Stimulated activated naive CD4-positive, alpha-beta T cell (primary cell): Measurements from ENCODE around the gene SUGP2.

ENCODE experiments used
- DNase-seq, 6 experiments: peaks; one replicate each; lab custom pipeline; 2025; lab: John Stamatoyannopoulos, UW

The SUGP2 gene

GRCh38 chr19:19059837-19060611 is 26.7 kb upstream of the SUGP2 start:
- no peak for DNase-seq

DNA sequence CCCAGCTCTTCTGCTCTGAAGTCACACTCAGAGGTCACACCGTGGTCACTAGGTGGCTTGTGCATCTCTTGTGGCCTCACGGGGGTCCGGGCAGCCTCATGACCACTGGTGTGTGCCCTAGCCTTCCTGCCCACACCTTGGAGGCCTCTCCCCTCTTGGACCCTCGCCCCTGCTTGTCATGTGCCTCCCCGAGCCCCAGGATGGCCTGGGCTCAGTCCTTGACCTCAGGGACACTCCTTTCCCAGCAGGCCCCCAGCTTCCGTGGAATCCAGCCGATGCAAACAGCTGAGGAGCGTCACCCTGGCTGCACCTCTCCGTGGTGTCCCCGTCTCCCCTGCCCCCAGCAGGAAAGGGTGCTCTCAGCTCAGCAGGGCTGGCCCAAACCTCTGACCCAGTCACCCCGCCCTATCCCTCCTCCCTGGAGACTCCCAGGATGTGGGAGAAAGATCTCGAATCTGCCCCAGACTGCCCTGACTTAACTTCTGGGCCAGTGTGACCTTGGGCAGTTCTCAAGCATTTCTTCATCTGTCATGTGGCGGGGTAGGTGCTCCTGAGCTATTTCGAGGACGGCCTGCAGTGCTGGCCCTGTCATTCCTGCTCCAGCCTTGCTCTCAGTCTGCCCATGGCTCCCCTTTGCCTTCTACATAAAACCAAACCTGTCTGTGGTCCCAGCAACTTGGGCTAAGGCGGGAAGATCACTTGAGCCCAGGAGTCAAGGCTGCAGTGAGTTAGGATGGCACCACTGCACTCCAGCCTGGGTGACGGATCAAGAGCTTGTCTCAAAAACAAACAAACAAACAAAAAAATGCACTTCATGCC is 25.9 kb upstream of the SUGP2 start:
- DNase-seq: no peak

GRCh38 chr19:19057720-19058119 is 24.4 kb upstream of the SUGP2 start:
- no peak for DNase-seq

GRCh38 chr19:19057317-19057716 is 24.0 kb upstream of the SUGP2 start:
- no peak for DNase-seq

- no peak for DNase-seq
These were observed 23.4 kb upstream of the SUGP2 start for GRCh38 chr19:19056636-19057275.

GRCh38 chr19:19055701-19056100 is 22.4 kb upstream of the SUGP2 start:
- no peak for DNase-seq

DNA sequence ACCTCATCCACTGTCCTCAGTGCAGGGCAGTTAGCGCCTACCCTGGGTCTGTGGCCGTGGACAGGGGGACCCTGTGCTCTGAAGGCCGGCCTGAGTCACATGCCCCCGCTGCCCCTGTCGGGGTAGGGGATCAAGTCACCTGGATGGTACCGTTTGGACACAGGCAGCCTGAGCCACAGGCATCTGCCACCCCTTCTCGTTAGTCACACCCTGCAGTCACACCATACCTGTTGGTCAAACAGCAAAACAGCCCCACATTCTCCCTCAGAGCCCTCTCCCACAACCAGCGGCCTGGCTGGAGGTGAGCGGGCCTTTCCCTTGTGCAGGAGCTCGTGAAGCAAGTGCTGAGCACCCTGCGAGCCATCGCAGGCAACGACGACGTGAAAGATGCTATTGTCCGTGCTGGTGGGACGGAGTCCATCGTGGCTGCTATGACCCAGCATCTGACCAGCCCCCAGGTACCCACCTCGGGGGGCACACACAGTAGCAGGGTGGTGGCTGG is 21.7 kb upstream of the SUGP2 start:
- no peak for DNase-seq

- no peak for DNase-seq
These were observed 21.1 kb upstream of the SUGP2 start for GRCh38 chr19:19054315-19054938.

DNA sequence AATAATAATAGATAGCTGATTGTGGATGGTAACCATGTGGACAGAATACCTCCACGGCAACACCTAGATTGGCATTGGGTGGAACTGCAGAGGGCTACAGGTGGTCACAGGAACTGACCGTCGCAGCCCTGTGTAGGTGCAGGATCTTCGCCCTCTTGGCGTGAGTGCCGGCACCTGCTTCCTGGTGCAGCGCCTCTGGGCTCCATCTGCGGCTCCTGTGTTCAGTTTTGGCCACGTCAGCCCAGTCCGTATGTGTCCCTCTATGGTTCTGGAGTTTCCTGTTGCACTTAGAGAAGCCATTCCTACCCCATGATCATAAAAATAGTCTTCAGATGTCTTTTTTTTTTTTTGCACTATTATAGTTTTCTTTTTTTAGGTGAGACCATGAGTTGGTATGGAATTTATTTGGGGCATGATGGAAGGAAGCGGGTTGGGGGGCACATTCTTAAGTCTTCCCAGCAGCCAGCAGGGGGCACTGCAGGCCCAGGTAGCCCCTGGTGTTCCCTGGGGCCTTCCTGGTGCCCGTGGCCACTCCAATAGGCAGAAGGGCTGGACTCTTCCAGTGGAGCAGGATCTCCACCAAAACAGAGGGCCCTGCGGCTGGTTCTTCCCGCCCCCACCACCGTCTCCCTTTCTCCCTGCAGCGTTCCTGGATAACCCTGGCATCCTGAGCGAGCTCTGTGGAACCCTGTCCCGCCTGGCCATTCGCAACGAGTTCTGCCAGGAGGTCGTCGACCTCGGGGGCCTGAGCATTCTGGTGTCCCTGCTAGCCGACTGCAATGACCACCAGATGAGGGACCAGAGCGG is 20.4 kb upstream of the SUGP2 start:
- DNase-seq: peak; percentile 29 to 61 (median 50)

DNA sequence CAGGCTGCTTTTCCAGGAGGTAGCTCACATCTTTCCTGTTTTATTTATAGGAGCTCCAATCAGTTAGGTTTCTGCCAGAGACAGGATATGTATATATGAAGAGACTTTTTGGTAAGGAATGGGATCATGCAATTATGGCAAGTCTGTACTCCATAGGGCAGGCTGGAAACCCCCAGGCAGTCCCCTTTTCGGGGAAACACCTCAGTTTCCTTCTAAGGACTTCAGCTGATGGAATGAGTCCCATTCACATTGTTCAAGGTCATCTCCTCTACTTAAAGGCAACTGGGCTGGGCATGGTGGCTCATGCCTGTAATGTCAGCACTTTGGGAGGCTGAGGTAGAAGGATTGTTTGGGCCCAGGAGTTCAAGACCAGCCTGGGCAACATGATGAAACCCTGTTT is 19.6 kb upstream of the SUGP2 start:
- DNase-seq: no peak

DNA sequence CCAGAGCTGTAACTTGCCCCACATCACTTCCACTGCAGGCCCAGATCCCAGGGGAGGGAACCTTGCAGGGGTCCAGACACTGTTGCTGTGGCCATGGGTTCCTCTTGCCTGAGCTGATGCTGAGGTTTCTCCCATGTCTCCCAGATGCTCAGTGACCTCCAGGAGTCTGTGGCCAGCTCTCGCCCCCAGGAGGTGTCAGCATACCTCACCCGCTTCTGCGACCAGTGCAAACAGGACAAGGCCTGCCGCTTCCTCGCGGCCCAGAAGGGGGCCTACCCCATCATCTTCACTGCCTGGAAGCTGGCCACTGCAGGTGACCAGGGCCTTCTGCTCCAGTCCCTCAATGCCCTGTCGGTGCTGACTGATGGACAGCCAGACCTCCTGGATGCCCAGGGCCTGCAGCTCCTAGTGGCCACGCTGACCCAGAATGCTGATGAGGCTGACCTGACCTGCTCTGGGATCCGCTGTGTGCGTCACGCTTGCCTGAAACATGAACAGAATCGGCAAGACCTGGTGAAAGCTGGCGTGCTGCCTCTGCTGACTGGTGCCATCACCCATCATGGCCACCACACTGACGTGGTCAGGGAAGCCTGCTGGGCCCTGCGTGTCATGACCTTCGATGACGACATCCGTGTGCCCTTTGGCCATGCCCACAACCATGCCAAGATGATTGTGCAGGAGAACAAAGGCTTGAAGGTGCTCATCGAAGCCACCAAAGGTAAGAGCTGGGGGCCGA is 18.3 kb upstream of the SUGP2 start:
- DNase-seq: no peak

- no peak for DNase-seq
These were observed 17.4 kb upstream of the SUGP2 start for GRCh38 chr19:19050731-19051130.

DNA sequence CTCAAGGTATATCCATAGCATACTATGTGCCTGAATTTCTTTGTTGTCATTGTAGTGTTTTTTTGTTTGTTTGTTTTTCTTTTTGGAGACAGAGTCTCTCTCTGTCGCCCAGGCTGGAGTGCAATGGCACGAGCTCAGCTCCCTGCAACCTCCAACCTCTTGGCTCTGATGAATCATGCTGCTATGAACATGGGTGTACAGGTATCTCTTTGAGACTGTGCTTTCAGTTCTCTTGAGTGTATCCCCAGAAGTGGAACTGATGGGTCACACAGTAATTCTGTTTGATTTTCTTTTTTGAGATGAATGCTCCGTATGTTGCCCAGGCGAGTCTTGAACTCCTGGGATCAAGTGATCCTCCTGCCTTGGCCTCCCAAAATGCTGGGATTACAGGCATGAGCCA is 16.8 kb upstream of the SUGP2 start:
- no peak for DNase-seq

DNA sequence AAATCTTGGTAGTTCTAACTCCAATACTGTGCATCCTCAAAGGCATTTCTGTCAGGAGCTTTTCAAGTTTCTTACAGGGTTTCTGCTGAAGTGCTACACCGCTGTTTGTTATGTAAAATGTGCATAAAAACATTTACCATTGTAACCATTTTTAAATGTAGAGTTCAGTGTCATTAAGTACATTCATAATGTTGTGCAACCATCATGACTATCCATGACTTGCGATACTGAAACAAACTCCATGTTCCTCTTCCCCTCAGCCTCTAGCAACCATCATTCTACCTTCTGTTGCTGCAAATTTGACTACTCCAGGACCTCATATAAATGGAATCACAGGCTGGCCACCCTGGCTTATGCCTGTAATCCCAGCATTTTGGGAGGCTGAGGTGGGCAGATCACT is 16.1 kb upstream of the SUGP2 start:
- DNase-seq: no peak

DNA sequence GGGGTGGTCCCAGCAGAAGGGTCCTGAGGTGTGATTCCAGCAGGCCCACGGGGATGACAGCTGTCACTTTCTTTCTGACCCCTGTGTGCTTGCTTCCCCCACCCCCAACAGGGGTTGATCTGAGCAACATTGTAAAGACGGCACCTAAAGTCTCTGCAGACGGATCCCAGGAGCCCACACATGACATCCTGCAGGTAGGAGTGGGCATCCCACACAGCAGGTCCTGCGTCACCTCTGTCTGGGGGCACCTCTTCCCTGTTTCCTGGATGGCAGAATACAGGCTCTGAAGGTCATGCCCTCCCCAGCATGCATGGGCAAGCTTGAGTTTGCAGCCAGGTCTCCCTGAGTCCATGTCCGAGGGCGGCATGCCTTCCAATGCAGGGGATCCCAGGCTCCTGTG is 10.6 kb upstream of the SUGP2 start:
- no peak for DNase-seq

DNA sequence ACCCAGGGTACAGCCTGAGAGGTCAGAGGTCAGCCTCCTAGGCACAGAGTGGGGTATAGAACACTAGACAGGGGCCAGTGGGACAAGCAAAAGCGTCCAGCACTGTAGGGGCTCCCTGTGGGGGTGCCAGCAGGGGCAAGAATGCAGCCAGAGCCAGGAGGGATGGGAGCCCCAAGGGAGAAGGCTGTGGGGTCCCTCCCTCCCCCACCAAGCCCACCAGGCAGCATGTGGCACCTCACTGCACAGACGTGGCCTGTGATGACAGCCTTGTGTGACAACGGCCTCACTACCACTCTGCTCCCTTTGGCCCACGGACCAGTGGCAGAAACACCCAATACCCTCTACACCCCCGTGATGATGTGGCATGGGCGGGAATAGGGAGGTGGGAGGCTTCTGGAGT is 10.2 kb upstream of the SUGP2 start:
- no peak for DNase-seq

DNA sequence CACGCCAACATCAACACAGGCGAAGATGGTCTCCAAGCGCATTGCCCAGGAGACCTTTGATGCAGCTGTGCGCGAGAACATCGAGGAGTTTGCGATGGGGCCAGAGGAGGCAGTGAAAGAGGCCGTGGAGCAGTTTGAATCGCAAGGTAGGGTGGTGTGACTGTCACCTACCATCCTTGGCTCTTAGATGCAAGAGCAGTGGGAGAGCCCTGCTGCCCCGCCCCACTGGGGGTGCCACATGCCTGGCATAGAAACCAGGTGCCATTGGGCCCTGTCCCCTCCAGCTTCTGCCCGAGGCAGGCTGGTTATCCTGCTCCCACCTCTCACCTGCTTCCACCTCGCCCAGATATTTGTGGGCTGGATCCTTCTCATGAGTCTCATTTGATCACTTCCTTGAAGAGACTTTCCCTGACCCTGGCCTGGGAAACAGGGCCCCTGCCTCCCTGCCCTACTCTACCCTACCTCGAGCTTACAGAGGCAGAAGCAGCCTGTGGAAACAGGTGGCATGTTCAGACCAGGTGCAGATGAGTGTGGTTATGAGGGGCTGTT is 9.5 kb upstream of the SUGP2 start:
- DNase-seq: no peak

GRCh38 chr19:19040417-19040816 is 7.1 kb upstream of the SUGP2 start:
- DNase-seq: no peak

DNA sequence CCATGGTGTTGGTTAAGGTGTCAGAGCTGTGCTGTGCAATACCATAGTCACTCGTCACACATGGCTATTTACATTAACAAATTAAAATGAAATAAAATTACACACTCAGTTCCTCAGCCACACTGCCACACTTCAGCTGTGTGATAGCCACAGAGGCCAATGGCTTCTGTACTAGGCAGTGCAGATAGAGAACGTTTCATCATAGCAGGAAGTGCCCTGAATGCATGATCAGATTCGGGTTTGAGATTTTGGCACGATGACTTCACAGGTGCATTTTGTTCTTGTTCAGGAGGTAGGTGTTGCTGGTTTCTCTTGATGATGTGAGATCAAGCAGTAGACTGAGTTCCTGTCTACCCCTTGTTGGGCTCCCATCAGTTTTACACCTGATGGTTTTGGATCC is 6.6 kb upstream of the SUGP2 start:
- DNase-seq: peak in 3 of 6 experiments; percentile 12 to 51 (median 38)

DNA sequence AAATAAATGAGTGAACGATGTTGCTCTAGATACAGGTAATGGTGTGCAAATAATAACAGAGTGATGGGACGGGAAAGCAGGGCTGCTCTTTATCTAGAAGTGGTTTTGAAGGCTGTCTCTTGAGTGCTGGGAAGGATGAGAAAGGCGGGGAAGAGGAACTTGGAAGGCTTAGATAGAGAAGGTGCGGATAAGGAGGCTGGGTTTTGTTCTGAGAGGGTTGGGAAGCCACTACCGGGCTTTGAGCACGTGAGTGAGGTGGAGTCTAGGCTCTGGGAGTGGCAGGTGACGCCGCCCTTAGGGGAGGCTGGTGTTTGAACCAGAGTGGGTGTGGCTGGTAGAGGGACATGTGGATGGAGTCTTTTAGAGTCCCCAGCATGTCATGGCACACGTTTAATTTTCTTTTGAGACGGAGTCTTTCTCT is 897 bp upstream of the SUGP2 start:
- peak; percentile 37 to 68 (median 50) for DNase-seq

- no peak for DNase-seq
These were observed 216 bp downstream of the SUGP2 start for GRCh38 chr19:19033176-19033425.
